GM04504 (cell line): ENCODE data around the gene PDLIM5.
"Not testable (repeated sequence)": the region's sequence is repeated elsewhere in the genome, so short reads cannot be mapped to it uniquely, and the experiment has no call there.

ENCODE experiments used
- DNase-seq: peaks from one replicate; pipeline ENCODE4 v3.0.0-alpha.2; 2012; ENCODE audit warnings: low read depth

Gene PDLIM5

GRCh38 chr4:94451695-94452475 is at the start of gene PDLIM5:
Gene PDLIM5 (plus strand): TSS chr4:94451942. CDS start chr4:94455289, 3,347 bp downstream.
- peak; percentile 79 for DNase-seq

GRCh38 chr4:94402439-94402838 is 49.3 kb upstream of the PDLIM5 start:
- DNase-seq: not testable (repeated sequence)

GRCh38 chr4:94403751-94404150 is 48.0 kb upstream of the PDLIM5 start:
- DNase-seq: no peak

GRCh38 chr4:94406668-94407437 is 44.9 kb upstream of the PDLIM5 start:
- DNase-seq: peak; percentile 55

GRCh38 chr4:94407846-94408245 is 43.9 kb upstream of the PDLIM5 start:
- DNase-seq: no peak

- DNase-seq: no peak
Measured at GRCh38 chr4:94408549-94409374, 43.0 kb upstream of the PDLIM5 start.

GRCh38 chr4:94409375-94409679 is 42.4 kb upstream of the PDLIM5 start:
- DNase-seq: no peak

- no peak for DNase-seq
Measured at GRCh38 chr4:94409962-94410361, 41.8 kb upstream of the PDLIM5 start.

GRCh38 chr4:94410678-94411206 is 41.0 kb upstream of the PDLIM5 start:
- DNase-seq: no peak

GRCh38 chr4:94411296-94411695 is 40.4 kb upstream of the PDLIM5 start:
- DNase-seq: no peak

GRCh38 chr4:94412019-94412657 is 39.6 kb upstream of the PDLIM5 start:
- no peak for DNase-seq

GRCh38 chr4:94412658-94413038 is 39.1 kb upstream of the PDLIM5 start:
- DNase-seq: no peak

GRCh38 chr4:94413085-94413840 is 38.5 kb upstream of the PDLIM5 start:
- no peak for DNase-seq

- DNase-seq: no peak
Measured at GRCh38 chr4:94414907-94415306, 36.8 kb upstream of the PDLIM5 start.

- DNase-seq: no peak
Measured at GRCh38 chr4:94415448-94415847, 36.3 kb upstream of the PDLIM5 start.

GRCh38 chr4:94416335-94416734 is 35.4 kb upstream of the PDLIM5 start:
- DNase-seq: no peak

- no peak for DNase-seq
Measured at GRCh38 chr4:94416981-94417380, 34.8 kb upstream of the PDLIM5 start.

- DNase-seq: no peak
Measured at GRCh38 chr4:94419549-94419948, 32.2 kb upstream of the PDLIM5 start.

- no peak for DNase-seq
Measured at GRCh38 chr4:94419956-94420355, 31.8 kb upstream of the PDLIM5 start.

GRCh38 chr4:94420356-94420755 is 31.4 kb upstream of the PDLIM5 start:
- no peak for DNase-seq

GRCh38 chr4:94426783-94427182 is 25.0 kb upstream of the PDLIM5 start:
- DNase-seq: no peak
